ENCODE measurements around the gene MPC2.

The MPC2 gene

DNA sequence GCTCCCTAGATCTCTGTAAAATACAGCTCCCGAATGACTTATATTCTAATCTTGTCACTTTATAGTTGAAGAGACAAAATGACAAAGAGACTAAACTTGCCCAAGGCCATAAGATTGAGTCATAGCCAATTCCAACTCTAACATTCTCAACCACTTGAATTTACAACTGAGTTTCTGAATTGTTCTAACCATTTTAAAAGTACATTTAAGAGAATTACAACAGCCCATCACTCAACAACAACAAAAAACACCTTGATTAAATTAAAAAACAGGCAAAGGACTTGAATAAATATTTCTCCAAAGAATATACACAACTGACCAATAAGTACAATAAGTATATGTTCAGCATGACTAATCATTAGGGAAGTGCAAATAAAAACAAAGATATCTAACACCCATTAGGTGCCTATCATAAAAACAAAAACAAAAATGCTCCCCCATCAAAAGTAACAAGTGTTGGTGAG lies 14.2 kb downstream of the MPC2 start:
- no peaks in the 10 kb centered on the region for H3K36me3 ChIP-seq (ENCODE audit: insufficient read depth, low read length)
- 93% methylated on average over 1 of the region's 1 CpG for WGBS
- H3K27me3 ChIP-seq (ENCODE audit: insufficient read depth, low read length): no peaks in the 10 kb centered on the region
- no peaks in the 10 kb centered on the region for H3K4me1 ChIP-seq (ENCODE audit: insufficient read depth, low read length)
- no peak overlapping the region for H3K4me3 ChIP-seq (ENCODE audit: low read length)
- no peak overlapping the region for H3K9ac ChIP-seq (ENCODE audit: low read depth, low read length)
- H3K9me3 ChIP-seq (ENCODE audit: insufficient read depth, low read depth, low read length): no peaks in the 10 kb centered on the region
- no peak overlapping the region for H3K27ac ChIP-seq (ENCODE audit: low read depth, low read length)

DNA sequence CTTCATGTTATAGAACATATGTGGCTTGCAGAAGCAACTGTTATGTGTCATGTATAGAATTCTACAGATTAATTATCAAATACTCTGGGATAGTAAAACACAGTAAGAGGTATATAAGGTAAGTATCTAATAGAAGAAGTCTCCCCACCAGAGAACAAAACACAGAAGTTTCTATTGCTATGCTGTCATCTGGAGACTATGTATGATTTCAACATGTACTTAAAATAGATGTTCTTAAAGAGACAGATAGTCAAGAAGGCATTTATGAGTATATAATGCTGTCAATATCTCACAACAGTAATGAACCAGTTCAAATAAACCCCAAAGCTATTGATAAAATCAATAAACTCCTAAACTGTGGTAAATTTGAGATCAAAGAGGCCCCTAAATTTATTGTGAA lies 14.8 kb downstream of the MPC2 start:
- Histone ChIP-seq H3K9ac (ENCODE audit: low read depth, low read length) (no peak overlapping the region), H3K4me1 (ENCODE audit: insufficient read depth, low read length) (no peaks in the 10 kb centered on the region), H3K27me3 (ENCODE audit: insufficient read depth, low read length) (no peaks in the 10 kb centered on the region), H3K27ac (ENCODE audit: low read depth, low read length) (no peak overlapping the region), H3K4me3 (ENCODE audit: low read length) (no peak overlapping the region), H3K9me3 (ENCODE audit: insufficient read depth, low read depth, low read length) (no peaks in the 10 kb centered on the region), H3K36me3 (ENCODE audit: insufficient read depth, low read length) (no peaks in the 10 kb centered on the region)

DNA sequence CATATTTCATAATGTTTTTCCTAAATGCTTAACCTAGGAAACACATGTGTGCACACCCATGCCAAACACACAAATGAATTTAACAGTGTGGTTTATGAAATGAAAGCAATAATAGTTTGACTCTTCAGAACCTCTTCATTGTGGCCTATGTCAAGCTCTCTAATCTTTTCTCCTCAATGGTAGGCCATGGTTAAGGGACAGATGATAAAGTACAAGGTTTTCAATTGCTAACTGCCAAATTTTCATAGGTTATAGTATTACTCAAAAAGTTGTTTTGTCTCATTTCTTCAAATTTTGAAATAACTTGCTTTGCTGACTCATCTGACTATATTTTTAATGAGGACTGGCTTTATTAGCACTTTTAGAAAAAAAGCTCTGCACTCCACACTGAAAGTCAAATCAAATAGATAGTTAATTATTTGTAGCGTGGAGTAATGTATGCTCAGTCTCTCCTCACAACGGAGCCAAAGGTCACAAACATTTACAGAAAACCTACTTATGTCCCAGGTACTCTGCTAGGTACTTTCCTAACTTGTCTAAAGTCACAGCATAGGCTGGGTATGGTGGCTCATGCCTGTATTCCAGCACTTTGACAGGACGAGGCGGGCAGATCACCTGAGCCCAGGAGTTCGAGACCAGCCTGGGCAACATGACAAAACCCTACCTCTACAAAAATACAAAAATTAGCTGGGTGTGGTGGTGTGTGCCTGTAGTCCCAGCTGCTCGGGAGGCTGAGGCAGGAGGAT lies 19.9 kb downstream of the MPC2 start:
- WGBS: 99% methylated on average over 5 of the region's 6 CpGs
- no peak overlapping the region for H3K27ac ChIP-seq (ENCODE audit: low read depth, low read length)
- H3K4me3 ChIP-seq (ENCODE audit: low read length): no peak overlapping the region
- H3K9ac ChIP-seq (ENCODE audit: low read depth, low read length): no peak overlapping the region
- no peaks in the 10 kb centered on the region for H3K27me3 ChIP-seq (ENCODE audit: insufficient read depth, low read length)
- peaks cover 4% of the 10 kb centered on the region; the same call in 1 of the 2 replicates for H3K4me1 ChIP-seq (ENCODE audit: insufficient read depth, low read length)
- no peaks in the 10 kb centered on the region for H3K9me3 ChIP-seq (ENCODE audit: insufficient read depth, low read depth, low read length)
- H3K36me3 ChIP-seq (ENCODE audit: insufficient read depth, low read length): no peaks in the 10 kb centered on the region

DNA sequence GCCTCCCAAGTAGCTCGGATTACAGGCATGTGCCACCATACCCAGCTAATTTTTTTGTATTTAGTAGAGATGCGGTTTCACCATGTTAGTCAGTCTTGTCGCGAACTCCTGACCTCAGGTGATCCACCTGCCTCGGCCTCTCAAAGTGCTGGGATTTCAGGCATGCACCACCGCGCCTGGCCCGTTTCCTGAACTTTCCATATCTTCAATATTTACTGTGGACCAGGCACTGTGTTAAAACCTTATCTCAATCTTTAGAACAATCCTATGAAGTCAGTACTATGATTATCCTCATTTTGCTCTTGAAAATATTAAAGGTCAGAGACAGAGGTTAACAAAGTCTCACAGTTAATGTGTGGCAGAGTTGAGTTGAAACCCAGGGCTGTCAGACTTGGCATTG lies 21.3 kb downstream of the MPC2 start:
- Histone ChIP-seq H3K27me3 (ENCODE audit: insufficient read depth, low read length) (no peaks in the 10 kb centered on the region), H3K27ac (ENCODE audit: low read depth, low read length) (no peak overlapping the region), H3K4me1 (ENCODE audit: insufficient read depth, low read length) (peaks cover 4% of the 10 kb centered on the region; the same call in 1 of the 2 replicates), H3K9ac (ENCODE audit: low read depth, low read length) (no peak overlapping the region), H3K36me3 (ENCODE audit: insufficient read depth, low read length) (no peaks in the 10 kb centered on the region), H3K4me3 (ENCODE audit: low read length) (no peak overlapping the region), H3K9me3 (ENCODE audit: insufficient read depth, low read depth, low read length) (peaks cover 1% of the 10 kb centered on the region; the same call in 1 of the 2 replicates)
- 95% methylated on average over 8 of the region's 8 CpGs for WGBS

- Histone ChIP-seq H3K9me3 (ENCODE audit: insufficient read depth, low read depth, low read length) (peaks cover 17% of the 10 kb centered on the region), H3K4me1 (ENCODE audit: insufficient read depth, low read length) (peaks cover 4% of the 10 kb centered on the region; the same call in 1 of the 2 replicates)
- 93% methylated on average over 9 of the region's 9 CpGs for WGBS
Observed at GRCh38 chr1:167913895-167914496, 22.9 kb downstream of the MPC2 start, which contains the start of gene ADCY10. Gene ADCY10, minus strand, starts transcription at chr1:167914134. Its CDS starts 8,994 bp downstream, at chr1:167905140.

GRCh38 chr1:167912294-167912693 lies 24.6 kb downstream of the MPC2 start:
- no peak overlapping the region for H3K9ac ChIP-seq (ENCODE audit: low read depth, low read length)
- H3K4me3 ChIP-seq (ENCODE audit: low read length): no peak overlapping the region; the same call in 1 of the 2 replicates
- WGBS: 65% methylated on average over 7 of the region's 7 CpGs
- H3K27me3 ChIP-seq (ENCODE audit: insufficient read depth, low read length): no peaks in the 10 kb centered on the region
- peaks cover 4% of the 10 kb centered on the region; the same call in 1 of the 2 replicates for H3K4me1 ChIP-seq (ENCODE audit: insufficient read depth, low read length)
- H3K9me3 ChIP-seq (ENCODE audit: insufficient read depth, low read depth, low read length): peaks cover 24% of the 10 kb centered on the region
- no peaks in the 10 kb centered on the region for H3K36me3 ChIP-seq (ENCODE audit: insufficient read depth, low read length)
- H3K27ac ChIP-seq (ENCODE audit: low read depth, low read length): no peak overlapping the region

More at GRCh38 chr1:167913895-167914496, 22.9 kb downstream of the MPC2 start, which contains the start of gene ADCY10:
- no peaks in the 10 kb centered on the region for H3K27me3 ChIP-seq (ENCODE audit: insufficient read depth, low read length)
- H3K9ac ChIP-seq (ENCODE audit: low read depth, low read length): no peak within 1 kb of the TSS
- H3K27ac ChIP-seq (ENCODE audit: low read depth, low read length): no peak within 1 kb of the TSS
- H3K36me3 ChIP-seq (ENCODE audit: insufficient read depth, low read length): no peaks in the 10 kb centered on the region
- H3K4me3 ChIP-seq (ENCODE audit: low read length): no peak within 1 kb of the TSS

- Histone ChIP-seq H3K9ac (ENCODE audit: low read depth, low read length) (no peak overlapping the region), H3K27me3 (ENCODE audit: insufficient read depth, low read length) (no peaks in the 10 kb centered on the region), H3K9me3 (ENCODE audit: insufficient read depth, low read depth, low read length) (peaks cover 24% of the 10 kb centered on the region), H3K36me3 (ENCODE audit: insufficient read depth, low read length) (no peaks in the 10 kb centered on the region), H3K4me3 (ENCODE audit: low read length) (no peak overlapping the region), H3K4me1 (ENCODE audit: insufficient read depth, low read length) (peaks cover 4% of the 10 kb centered on the region; the same call in 1 of the 2 replicates), H3K27ac (ENCODE audit: low read depth, low read length) (no peak overlapping the region)
- WGBS: 94% methylated on average over 8 of the region's 8 CpGs
Observed at GRCh38 chr1:167911413-167911812, 25.5 kb downstream of the MPC2 start.

GRCh38 chr1:167910530-167910929 lies 26.3 kb downstream of the MPC2 start:
- Histone ChIP-seq H3K4me3 (ENCODE audit: low read length) (no peak overlapping the region), H3K9ac (ENCODE audit: low read depth, low read length) (no peak overlapping the region), H3K27me3 (ENCODE audit: insufficient read depth, low read length) (no peaks in the 10 kb centered on the region), H3K36me3 (ENCODE audit: insufficient read depth, low read length) (no peaks in the 10 kb centered on the region), H3K9me3 (ENCODE audit: insufficient read depth, low read depth, low read length) (peaks cover 24% of the 10 kb centered on the region), H3K4me1 (ENCODE audit: insufficient read depth, low read length) (peaks cover 9% of the 10 kb centered on the region), H3K27ac (ENCODE audit: low read depth, low read length) (no peak overlapping the region)
- 99% methylated on average over 2 of the region's 2 CpGs for WGBS

GRCh38 chr1:167909691-167910180 lies 27.1 kb downstream of the MPC2 start:
- Histone ChIP-seq H3K4me3 (ENCODE audit: low read length) (no peak overlapping the region), H3K9me3 (ENCODE audit: insufficient read depth, low read depth, low read length) (peaks cover 24% of the 10 kb centered on the region), H3K4me1 (ENCODE audit: insufficient read depth, low read length) (peaks cover 17% of the 10 kb centered on the region), H3K27me3 (ENCODE audit: insufficient read depth, low read length) (no peaks in the 10 kb centered on the region), H3K9ac (ENCODE audit: low read depth, low read length) (no peak overlapping the region), H3K36me3 (ENCODE audit: insufficient read depth, low read length) (no peaks in the 10 kb centered on the region), H3K27ac (ENCODE audit: low read depth, low read length) (no peak overlapping the region)
- 95% methylated on average over 6 of the region's 6 CpGs for WGBS

- Histone ChIP-seq H3K36me3 (ENCODE audit: insufficient read depth, low read length) (no peaks in the 10 kb centered on the region), H3K9me3 (ENCODE audit: insufficient read depth, low read depth, low read length) (peaks cover 24% of the 10 kb centered on the region), H3K4me3 (ENCODE audit: low read length) (no peak overlapping the region), H3K27me3 (ENCODE audit: insufficient read depth, low read length) (no peaks in the 10 kb centered on the region), H3K27ac (ENCODE audit: low read depth, low read length) (0 out of 2 replicates have a peak overlapping the region, but pooled peaks have one; percentile 12), H3K4me1 (ENCODE audit: insufficient read depth, low read length) (peaks cover 16% of the 10 kb centered on the region), H3K9ac (ENCODE audit: low read depth, low read length) (no peak overlapping the region)
Observed at GRCh38 chr1:167905671-167906070, 31.2 kb downstream of the MPC2 start.

- H3K36me3 ChIP-seq (ENCODE audit: insufficient read depth, low read length): no peaks in the 10 kb centered on the region
- no peak overlapping the region for H3K9ac ChIP-seq (ENCODE audit: low read depth, low read length)
- 0 out of 2 replicates have a peak overlapping the region, but pooled peaks have one; percentile 12 for H3K27ac ChIP-seq (ENCODE audit: low read depth, low read length)
- 30% methylated on average over 3 of the region's 3 CpGs for WGBS
- H3K4me1 ChIP-seq (ENCODE audit: insufficient read depth, low read length): peaks cover 16% of the 10 kb centered on the region
- H3K4me3 ChIP-seq (ENCODE audit: low read length): no peak overlapping the region
- H3K9me3 ChIP-seq (ENCODE audit: insufficient read depth, low read depth, low read length): peaks cover 19% of the 10 kb centered on the region
- H3K27me3 ChIP-seq (ENCODE audit: insufficient read depth, low read length): no peaks in the 10 kb centered on the region
Observed at GRCh38 chr1:167905182-167905581, 31.7 kb downstream of the MPC2 start.
